Activated CD8-positive, alpha-beta memory T cell treated with anti-CD3 and anti-CD28 coated beads, Interleukin-2, amount 10 ng/mL, durations not matched to agents 7 days and 5 days (primary cell): Measurements from ENCODE around the gene PAPOLB. TPM values are rescaled to one million over a fixed set of nuclear protein-coding genes. Genes with fewer than 3 reads are reported as not detected.

Experiments
- ATAC-seq: fragments of 150-1000 bp; cut with Tn5 transposase; one replicate; pipeline ENCODE4 v1.10.0; 2021; ENCODE audit warnings: moderate library complexity
- CTCF ChIA-PET: fragments of 350-600 bp; sonication (Branson Sonifier 250); formaldehyde crosslinking; loops from one replicate; lab custom pipeline; 2021; ENCODE audit warnings: antibody characterized with exemption; lab: Charles Lee
- DNase-seq: peaks from one replicate; pipeline ENCODE4 v3.0.0-alpha.2; 2020
- H3K27ac Mint-ChIP-seq: one replicate; pipeline ENCODE4 v1.8.0; 2021; ENCODE audit warnings: mild to moderate bottlenecking, mixed read lengths
- H3K27me3 Mint-ChIP-seq: one replicate; pipeline ENCODE4 v1.8.0; 2021; ENCODE audit warnings: mixed read lengths
- H3K36me3 Mint-ChIP-seq: one replicate; pipeline ENCODE4 v1.8.0; 2021; ENCODE audit warnings: mild to moderate bottlenecking, mixed read lengths
- H3K4me1 Mint-ChIP-seq: one replicate; pipeline ENCODE4 v1.8.0; 2021; ENCODE audit warnings: mixed read lengths
- H3K4me3 Mint-ChIP-seq: one replicate; pipeline ENCODE4 v1.8.0; 2021; ENCODE audit warnings: mild to moderate bottlenecking, moderate library complexity, mixed read lengths
- H3K9me3 Mint-ChIP-seq: one replicate; pipeline ENCODE4 v1.8.0; 2022; ENCODE audit warnings: low read depth, mixed read lengths
- total RNA-seq, 2 experiments: library from RNA; stranded (reverse); gene quantifications; one replicate each; pipeline ENCODE4 v1.2.3, GENCODE V29; 2021

Gene PAPOLB
- total RNA-seq, 2 experiments from 2014 or later, result 0.06 TPM; not detected in 1

DNA sequence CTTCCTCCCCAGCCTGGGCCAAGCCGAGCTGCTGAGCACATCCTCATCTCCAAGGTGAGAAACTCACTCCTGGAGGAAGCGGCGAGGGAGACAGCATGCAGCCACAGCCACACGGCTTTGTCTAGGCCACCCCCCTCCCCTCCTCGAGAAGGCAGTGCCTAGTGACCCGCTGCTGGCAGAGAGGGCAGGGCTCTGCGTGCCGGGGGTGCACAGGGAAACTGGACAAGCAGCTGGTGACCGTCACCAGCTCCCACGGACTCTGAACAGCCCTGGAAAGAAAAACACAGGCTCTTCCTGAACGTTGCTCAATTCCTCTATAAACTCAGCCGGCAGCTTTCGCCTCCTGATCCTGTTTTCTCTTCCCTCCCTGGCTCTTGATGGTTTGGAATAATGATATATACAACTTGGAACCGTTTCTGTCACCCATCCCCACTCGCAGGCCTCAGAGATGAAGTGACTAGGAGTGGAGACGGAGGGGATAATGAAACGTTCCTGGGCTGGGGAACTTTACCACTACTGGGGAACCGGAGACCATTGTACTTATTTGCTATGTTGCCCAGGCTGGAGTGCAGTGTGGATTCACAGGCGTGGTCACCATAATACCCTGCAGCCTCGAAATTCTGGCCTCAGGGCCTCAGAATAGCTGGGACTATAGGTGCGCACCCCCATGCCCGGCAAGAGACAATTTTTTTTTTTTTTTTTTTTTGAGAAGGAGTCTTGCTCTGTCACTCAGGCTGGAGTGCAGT is 19.3 kb downstream of the PAPOLB start:
- Mint-ChIP-seq H3K9me3 (no peaks in the 10 kb centered on the region), H3K4me1 (no peaks in the 10 kb centered on the region), H3K27ac (no peak overlapping the region), H3K36me3 (no peaks in the 10 kb centered on the region), H3K27me3 (peaks cover 10% of the 10 kb centered on the region), H3K4me3 (no peak overlapping the region)
- ATAC-seq, result no peak
- CTCF ChIA-PET, result no interaction called here
- no peak for DNase-seq

DNA sequence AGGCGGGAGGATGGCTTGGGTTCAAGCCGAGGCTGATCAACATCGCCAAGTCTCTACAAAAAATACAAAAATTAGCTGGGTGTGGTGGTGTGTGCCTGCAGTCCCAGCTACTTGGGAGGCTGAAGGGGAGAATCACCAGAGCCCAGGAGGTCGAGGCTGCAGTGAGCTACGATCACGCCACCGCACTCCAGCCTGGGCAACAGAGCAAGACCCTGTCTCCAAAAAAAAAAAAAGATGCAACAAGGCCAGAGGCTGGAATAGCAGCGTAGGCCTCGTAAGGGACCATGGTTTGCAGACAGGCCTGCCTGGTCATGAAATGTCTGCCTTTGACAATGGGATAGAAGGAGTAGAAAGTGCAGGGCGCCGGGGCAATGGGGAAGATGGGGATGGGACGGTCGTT is 20.0 kb downstream of the PAPOLB start:
- no peak overlapping the region for H3K4me3 Mint-ChIP-seq

DNA sequence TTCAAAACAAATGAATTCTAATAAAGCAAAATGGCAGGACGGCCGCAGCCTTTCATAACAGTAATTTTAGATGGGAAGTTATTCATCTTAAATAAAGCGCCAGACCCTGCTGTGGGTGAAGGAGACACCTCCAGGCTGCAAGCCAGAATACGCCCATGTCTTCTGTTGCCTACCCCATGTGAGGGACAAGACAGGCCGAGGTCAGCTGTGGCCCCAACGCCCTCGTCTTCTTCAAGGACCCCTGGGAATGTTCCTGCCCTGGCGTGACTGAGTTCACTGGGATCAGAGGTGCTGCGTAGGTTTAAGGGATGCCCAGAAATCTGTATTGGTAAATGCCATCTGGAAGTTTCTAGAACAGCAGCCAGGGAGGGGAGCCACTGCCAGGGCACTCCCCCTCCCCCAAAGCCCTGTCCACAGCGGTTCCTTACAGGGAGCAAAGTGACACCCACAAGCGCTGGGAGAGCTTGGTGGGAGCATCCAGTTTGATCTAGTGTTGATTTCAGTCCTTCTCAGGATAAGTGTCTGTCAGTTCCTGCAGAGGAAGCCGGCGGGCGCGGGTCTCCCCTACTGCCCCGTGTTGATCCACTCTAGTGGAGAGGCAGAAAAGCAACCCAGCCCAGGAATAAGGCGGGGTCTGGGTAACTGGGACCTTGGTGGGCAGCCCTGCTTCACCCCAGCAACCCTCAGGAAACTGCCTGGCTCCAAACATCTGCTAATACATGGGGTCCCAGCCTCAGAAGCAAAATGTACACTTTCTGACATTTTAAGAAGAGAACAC is 20.6 kb downstream of the PAPOLB start:
- H3K27me3 Mint-ChIP-seq, result peaks cover 10% of the 10 kb centered on the region
- no peaks in the 10 kb centered on the region for H3K9me3 Mint-ChIP-seq
- H3K27ac Mint-ChIP-seq, result no peak overlapping the region
- ATAC-seq, result no peak
- H3K36me3 Mint-ChIP-seq, result no peaks in the 10 kb centered on the region
- H3K4me1 Mint-ChIP-seq, result no peaks in the 10 kb centered on the region
- CTCF ChIA-PET, result no interaction called here
- no peak overlapping the region for H3K4me3 Mint-ChIP-seq
- no peak for DNase-seq

More for the DNA sequence above, 20.0 kb downstream of the PAPOLB start:
- DNase-seq (no peak), ATAC-seq (no peak)
- H3K9me3 Mint-ChIP-seq, result no peaks in the 10 kb centered on the region
- H3K4me1 Mint-ChIP-seq, result no peaks in the 10 kb centered on the region
- H3K27ac Mint-ChIP-seq, result no peak overlapping the region
- peaks cover 10% of the 10 kb centered on the region for H3K27me3 Mint-ChIP-seq
- H3K36me3 Mint-ChIP-seq, result no peaks in the 10 kb centered on the region
- CTCF ChIA-PET, result no interaction called here

DNA sequence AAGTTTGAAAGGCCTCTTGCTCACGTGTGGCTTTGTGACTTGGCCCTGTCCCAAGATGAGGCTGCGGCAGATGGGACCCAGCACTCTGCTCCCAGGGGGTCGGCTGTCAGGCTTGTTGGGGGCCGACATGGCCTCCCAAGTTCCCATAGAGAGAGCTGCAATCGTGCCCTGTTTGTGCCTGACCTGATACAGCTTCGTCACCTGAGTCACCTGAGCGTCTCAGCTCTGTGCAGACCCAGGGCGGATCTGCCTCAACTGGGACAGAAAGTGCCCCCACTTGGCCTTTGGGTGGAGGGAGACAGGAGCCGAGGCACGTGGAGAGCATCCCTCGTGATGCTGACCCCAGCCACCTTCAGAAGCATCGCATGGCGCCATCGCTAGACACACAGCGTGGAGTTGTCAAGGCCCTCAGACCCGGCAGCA is 21.7 kb downstream of the PAPOLB start:
- ATAC-seq (no peak), DNase-seq (no peak)
- Mint-ChIP-seq H3K4me1 (no peaks in the 10 kb centered on the region), H3K36me3 (no peaks in the 10 kb centered on the region), H3K27ac (no peak overlapping the region), H3K27me3 (peaks cover 4% of the 10 kb centered on the region), H3K9me3 (no peaks in the 10 kb centered on the region), H3K4me3 (no peak overlapping the region)
- CTCF ChIA-PET, result no interaction called here

DNA sequence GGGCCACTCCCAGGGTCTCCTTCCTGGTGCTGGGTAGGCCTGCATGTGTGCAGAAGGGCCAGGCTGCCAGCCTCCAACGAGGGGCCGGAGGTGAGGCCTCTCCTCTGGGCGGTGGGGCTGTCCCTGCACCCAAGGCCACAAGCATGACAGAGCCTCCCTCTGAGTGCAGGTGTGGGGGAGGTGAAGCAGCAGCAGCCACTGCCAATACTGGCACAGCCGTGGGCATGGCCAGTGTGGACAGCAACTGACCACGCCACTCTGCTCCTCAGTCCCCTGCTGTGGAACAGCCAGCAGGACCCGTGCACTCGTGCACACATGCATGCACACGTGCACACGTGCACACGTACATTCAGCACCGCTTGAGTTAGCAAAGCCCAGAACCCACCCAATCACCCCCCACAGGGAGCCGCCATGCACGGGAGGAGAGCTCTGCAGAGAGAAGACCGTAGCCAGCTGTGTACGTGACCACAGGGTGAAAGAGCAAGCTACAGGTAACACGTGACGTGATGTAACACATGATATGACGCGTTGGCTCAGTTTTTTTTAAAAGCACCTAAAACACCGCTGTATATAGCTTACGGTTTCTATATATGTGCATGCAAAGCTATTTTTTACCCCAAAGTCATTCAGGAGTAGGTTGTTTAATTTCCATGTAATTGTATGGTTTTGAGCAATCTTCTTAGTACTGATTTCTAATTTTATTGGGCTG is 23.1 kb downstream of the PAPOLB start:
- H3K9me3 Mint-ChIP-seq, result no peaks in the 10 kb centered on the region
- ATAC-seq (no peak), DNase-seq (no peak)
- no peaks in the 10 kb centered on the region for H3K4me1 Mint-ChIP-seq
- no peak overlapping the region for H3K4me3 Mint-ChIP-seq
- no peaks in the 10 kb centered on the region for H3K27me3 Mint-ChIP-seq
- CTCF ChIA-PET, result interaction anchor here (1.0 kb wide), 1 partner anchor 8 kb away, joined by 4 read pairs; no protein-coding TSS in a partner anchor
- no peak overlapping the region for H3K27ac Mint-ChIP-seq
- no peaks in the 10 kb centered on the region for H3K36me3 Mint-ChIP-seq

DNA sequence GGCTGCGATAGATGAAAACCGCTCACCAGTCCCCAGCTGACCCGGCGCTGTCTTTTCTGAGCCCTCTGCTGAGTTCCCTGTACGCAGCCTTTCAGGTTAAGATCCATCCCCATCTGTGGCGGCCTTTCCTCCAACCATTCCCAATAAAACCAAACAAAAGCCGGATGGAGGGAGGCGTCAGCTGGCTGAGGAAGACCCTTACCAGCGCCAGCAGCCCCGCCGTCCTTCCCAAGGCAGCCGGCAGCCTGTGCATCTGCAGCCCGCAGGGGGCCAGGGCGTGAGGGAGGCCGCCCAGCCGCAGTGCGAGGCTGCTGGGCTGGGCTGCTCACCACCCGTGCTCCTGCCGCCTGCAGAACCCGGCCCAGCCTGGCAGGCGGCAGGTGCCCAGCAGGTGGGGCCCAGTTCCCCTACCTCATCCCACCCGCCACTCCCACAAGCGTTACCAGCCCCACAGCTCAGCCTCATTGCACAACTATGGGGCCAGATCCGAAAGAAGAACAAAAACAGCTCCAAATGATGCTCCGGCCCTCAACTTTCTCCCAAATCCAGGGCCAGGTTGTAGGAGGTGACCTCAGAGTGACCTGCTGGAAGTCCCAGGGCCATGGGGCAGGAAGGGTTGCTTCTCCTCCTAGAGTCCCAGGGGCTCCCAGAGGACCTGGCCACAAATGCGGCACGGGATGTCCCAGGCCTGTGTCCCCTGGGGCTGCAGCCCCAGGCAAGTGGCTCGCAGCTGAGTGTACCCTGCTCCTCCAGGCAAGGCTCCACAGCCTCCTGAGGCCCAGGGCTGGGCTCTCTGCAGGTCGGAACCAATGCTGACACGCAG is 23.8 kb downstream of the PAPOLB start:
- DNase-seq (no peak), ATAC-seq (no peak)
- H3K9me3 Mint-ChIP-seq, result no peaks in the 10 kb centered on the region
- H3K27ac Mint-ChIP-seq, result no peak overlapping the region
- CTCF ChIA-PET, result no interaction called here
- H3K4me3 Mint-ChIP-seq, result no peak overlapping the region
- no peaks in the 10 kb centered on the region for H3K36me3 Mint-ChIP-seq
- no peaks in the 10 kb centered on the region for H3K4me1 Mint-ChIP-seq
- no peaks in the 10 kb centered on the region for H3K27me3 Mint-ChIP-seq

DNA sequence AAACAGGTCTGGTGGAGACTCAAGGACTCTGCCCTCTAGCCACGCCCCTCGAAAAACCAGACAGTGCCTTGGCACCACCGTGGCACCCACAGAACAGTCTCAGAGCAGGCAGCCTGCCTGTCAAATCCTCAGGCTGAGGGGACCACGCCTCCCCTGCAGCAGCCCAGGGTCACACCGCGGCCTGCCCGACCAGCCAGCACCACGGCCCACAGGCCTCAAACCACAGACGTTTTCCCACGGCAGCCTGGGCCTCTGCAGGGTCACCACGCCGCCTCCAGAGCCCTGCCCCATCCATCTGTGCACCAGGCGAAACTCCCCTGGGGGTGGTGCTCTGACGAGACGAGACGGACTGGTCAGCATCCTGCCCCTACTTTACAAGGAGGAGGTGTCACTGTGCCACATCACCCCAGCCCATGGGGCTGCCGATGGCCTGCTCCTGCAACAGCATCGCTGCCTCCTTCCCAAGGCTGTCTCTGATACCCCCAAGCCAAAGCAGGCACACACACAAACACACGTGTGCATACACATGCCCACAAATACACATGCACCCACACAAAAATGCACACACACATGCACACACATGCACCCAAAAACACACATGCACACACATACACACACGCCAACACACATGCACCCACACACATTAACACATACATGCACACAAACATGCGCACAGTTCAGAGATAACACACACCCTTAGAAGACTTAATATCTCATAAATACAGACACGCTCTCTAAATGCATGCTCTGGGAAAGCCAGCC is 24.6 kb downstream of the PAPOLB start:
- H3K9me3 Mint-ChIP-seq, result no peaks in the 10 kb centered on the region
- H3K36me3 Mint-ChIP-seq, result no peaks in the 10 kb centered on the region
- H3K4me3 Mint-ChIP-seq, result no peak overlapping the region
- no peak overlapping the region for H3K27ac Mint-ChIP-seq
- DNase-seq (no peak), ATAC-seq (no peak)
- CTCF ChIA-PET, result interaction anchor here (0.6 kb wide), 1 partner anchor 21 kb away, joined by 3 read pairs; no protein-coding TSS in a partner anchor
- H3K4me1 Mint-ChIP-seq, result no peaks in the 10 kb centered on the region
- no peaks in the 10 kb centered on the region for H3K27me3 Mint-ChIP-seq

DNA sequence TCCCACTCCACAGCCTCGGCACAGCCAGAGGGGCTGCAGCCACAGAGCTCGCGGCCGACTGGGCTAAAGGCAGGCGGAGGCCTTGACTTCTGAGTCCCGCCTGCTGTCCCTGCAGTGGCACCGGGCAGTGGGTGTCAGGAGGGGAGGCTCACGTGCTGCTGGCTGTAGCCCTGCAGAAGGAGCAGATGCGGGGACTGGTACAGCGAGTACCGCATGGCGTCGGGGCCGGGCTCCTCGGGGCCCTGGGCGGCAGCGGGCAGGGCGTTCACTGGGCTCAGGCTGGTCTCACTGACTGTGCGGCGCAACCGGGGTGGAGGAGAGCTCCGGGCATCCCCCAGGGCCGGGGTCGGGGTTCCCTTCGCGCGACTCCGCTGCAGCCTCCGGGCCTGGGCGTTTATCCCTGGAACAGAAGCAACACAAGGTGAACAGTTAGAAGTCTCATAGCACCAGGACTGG is 25.6 kb downstream of the PAPOLB start:
- Mint-ChIP-seq H3K27me3 (no peaks in the 10 kb centered on the region), H3K27ac (no peak overlapping the region), H3K4me3 (no peak overlapping the region), H3K9me3 (no peaks in the 10 kb centered on the region), H3K36me3 (no peaks in the 10 kb centered on the region), H3K4me1 (no peaks in the 10 kb centered on the region)
- ATAC-seq (no peak), DNase-seq (no peak)
- CTCF ChIA-PET, result no interaction called here

DNA sequence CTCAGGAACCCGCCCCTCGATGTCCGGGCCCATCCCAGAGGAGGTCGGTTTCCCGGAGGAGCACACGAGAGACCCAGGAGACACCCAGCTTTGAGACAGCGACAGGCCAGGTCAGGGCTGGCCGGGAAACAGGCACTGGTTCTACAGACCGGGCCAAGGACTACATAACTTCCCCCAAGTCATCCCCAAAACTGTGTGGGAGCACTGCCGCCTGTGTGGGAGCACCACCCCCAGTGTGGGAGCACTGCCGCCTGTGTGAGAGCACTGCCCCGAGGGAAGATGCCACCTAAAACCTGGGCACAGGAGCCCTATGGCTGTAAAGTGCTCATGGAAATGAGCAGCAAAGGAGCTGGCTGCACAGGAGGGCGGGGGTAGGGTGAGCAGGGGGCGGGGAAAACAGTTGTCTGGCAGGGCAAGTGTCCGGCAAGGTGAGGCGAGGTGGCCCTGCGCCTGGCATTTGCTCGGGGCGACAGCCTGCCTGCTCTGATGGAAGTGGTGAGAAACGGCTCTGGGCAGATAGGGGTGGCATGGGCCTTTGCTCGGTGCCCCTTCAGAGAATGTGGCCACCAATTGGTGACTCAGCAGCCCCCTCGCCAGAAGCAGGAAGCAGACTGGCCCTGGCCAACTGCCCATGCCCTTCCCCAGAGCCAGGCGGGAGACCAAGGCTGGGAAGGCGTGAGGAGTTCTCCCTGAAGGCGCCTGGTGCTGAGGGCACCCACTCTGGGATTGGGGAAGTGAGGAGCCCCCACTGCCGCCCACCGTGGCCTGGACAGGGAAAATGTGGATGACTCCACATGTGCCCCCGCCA is 26.2 kb downstream of the PAPOLB start:
- no peak for DNase-seq
- Mint-ChIP-seq H3K9me3 (no peaks in the 10 kb centered on the region), H3K27me3 (no peaks in the 10 kb centered on the region), H3K4me3 (no peak overlapping the region), H3K4me1 (no peaks in the 10 kb centered on the region), H3K27ac (no peak overlapping the region), H3K36me3 (no peaks in the 10 kb centered on the region)
- ATAC-seq, result no peak
- CTCF ChIA-PET, result interaction anchor here (1.0 kb wide), 1 partner anchor 49 kb away, joined by 3 read pairs; no protein-coding TSS in a partner anchor

DNA sequence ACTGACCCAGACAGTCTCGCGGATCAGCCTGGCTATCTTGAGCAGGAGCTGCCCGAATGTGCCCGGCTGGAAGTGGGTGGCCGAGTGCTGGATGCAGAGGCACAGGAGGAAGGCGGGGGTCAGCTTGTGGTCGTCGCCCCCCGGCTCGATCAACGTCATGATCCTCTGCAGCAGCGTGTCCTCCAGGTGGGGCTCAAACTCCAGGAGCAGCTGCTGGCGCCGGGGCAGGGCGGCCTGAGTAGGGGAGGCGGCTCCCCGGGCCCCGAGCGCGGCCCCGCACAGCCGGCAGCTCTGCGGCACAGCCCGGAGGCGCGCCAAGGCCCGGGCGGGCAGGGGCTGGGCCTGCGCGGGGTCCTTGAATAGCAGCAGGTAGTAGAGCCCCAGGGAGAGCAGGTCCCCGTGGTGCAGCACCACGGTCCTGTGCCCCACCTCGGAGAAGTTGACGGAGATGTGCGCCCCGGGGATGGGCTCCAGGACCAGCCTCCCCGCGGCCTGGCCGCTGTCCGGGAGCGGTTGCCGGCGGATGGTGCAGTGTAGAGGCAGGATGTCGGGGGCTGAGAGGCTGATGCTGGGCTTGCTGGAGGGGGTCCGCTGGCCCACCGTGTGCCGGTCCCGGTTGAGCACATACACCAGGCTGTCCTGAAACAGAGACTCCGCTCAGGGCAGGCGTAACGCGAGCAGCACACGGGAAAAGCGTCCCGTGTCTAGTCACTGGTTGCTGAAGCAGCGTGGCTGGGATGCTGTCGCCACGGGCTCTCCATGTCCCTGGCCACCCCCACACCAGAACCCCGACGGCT is 27.0 kb downstream of the PAPOLB start:
- Mint-ChIP-seq H3K27me3 (no peaks in the 10 kb centered on the region), H3K4me1 (no peaks in the 10 kb centered on the region), H3K4me3 (no peak overlapping the region), H3K9me3 (no peaks in the 10 kb centered on the region), H3K27ac (no peak overlapping the region), H3K36me3 (no peaks in the 10 kb centered on the region)
- DNase-seq (no peak), ATAC-seq (no peak)
- CTCF ChIA-PET, result interaction anchor here (1.0 kb wide), 1 partner anchor 50 kb away, joined by 3 read pairs; no protein-coding TSS in a partner anchor
